Measurements from ENCODE around the gene GNAS-AS1. TPM values are rescaled to one million over a fixed set of nuclear protein-coding genes. Genes with fewer than 3 reads are reported as not detected.

GNAS-AS1 gene
- total RNA-seq, 1 experiment from 2014 or later = 1.6 TPM

DNA sequence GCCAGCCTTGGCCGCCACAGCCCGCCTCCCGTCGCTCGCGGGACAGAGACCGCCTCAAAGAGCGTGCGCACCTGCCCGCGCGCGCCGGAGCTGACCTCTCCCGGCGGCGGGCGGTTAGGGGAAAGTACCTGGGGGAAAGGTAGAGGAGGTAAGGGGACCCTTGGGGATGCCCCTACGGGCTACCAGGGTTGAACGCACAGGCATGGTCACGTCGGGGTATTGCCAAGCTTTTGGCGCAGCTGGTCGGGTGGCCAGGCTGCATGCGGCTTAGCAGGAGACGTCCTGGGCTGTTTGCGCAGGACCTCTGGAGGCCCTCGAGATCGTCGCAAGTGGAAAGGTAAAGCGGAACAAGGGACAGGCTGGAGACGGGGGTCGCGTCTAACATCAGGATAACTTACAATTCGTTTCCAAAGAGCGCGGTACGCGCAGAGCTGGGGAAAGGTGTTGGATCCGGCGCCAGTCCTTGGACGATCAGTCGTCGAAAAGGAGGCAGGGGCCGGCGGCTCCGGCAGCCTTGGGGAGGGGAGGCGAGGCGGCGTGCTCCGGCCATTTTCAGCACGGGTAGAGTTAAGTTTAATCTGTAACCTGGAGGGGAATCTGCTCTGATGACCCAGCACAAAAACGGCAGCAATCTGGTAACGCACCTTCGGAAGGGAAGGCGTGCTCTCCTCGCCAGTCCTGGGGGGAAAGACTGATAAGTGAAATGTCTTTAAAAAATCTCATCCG lies 9.0 kb downstream of the GNAS-AS1 start:
- TF ChIP-seq, protein P1, sequence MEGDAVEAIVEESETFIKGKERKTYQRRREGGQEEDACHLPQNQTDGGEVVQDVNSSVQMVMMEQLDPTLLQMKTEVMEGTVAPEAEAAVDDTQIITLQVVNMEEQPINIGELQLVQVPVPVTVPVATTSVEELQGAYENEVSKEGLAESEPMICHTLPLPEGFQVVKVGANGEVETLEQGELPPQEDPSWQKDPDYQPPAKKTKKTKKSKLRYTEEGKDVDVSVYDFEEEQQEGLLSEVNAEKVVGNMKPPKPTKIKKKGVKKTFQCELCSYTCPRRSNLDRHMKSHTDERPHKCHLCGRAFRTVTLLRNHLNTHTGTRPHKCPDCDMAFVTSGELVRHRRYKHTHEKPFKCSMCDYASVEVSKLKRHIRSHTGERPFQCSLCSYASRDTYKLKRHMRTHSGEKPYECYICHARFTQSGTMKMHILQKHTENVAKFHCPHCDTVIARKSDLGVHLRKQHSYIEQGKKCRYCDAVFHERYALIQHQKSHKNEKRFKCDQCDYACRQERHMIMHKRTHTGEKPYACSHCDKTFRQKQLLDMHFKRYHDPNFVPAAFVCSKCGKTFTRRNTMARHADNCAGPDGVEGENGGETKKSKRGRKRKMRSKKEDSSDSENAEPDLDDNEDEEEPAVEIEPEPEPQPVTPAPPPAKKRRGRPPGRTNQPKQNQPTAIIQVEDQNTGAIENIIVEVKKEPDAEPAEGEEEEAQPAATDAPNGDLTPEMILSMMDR (IDR thresholded peaks at IDR 0.05; ENCODE audit: unreplicated experiment) = no peak
- H3K27me3 Mint-ChIP-seq (ENCODE audit: insufficient read depth, unreplicated experiment) = peaks cover 39% of the 10 kb centered on the region
- no peak overlapping the region for H3K27ac Mint-ChIP-seq (ENCODE audit: low read depth, unreplicated experiment)
- H3K4me1 Mint-ChIP-seq (ENCODE audit: insufficient read depth, unreplicated experiment) = no peaks in the 10 kb centered on the region
- H3K9me3 Mint-ChIP-seq (ENCODE audit: unreplicated experiment) = no peaks in the 10 kb centered on the region
- H3K4me3 Mint-ChIP-seq (ENCODE audit: unreplicated experiment) = no peak overlapping the region
- peaks cover 6% of the 10 kb centered on the region for H3K36me3 Mint-ChIP-seq (ENCODE audit: insufficient read depth, unreplicated experiment)
- DNase-seq (ENCODE audit: unreplicated experiment) = no peak
- ChIA-PET POLR2A (no interaction called here), CTCF (interaction anchor here (0.7 to 1.2 kb wide), 2 partner anchors 9 to 28 kb away, joined by 3 to 4 read pairs; no protein-coding TSS in a partner anchor)
- BruUV-seq (replicated peaks) = no TSS peak
- intact Hi-C loops (cut with micrococcal nuclease) = no loop called here

DNA sequence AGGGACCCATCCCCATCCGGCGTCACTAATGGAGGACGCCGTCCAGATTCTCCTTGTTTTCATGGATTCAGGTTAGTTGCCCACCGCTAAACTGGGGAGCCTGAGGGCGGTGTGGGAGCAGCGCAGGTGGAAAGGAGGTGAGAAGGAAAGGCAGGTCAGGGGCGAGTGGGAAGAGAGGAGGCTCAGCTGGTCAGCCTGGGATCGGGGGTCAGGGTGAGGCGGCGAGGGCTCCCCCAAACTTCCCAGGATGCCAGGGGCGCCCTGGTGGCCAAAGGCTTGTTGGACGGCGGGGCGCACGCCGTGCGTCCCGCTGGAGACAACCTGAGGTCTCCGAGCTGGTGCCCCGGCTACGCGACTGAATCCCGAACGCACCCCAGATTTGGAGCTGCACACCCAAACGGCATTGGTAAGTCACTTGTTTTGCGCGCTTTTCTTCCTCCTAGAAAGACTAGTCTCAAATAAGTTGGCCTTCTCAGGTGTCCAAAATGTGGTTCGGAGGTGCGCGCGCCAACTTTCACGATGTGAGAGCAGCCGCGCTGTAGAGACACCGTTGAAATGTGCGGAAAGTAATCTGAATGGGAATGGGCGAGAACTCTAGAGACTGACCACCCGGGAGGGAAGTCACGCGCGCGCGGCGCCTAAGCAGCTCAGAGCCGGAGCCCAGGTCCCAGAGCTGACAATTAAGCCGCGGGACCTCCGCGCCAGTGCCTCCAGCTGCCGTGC lies 9.7 kb downstream of the GNAS-AS1 start:
- Mint-ChIP-seq H3K9me3 (ENCODE audit: unreplicated experiment) (no peaks in the 10 kb centered on the region), H3K4me1 (ENCODE audit: insufficient read depth, unreplicated experiment) (no peaks in the 10 kb centered on the region), H3K27me3 (ENCODE audit: insufficient read depth, unreplicated experiment) (peaks cover 32% of the 10 kb centered on the region), H3K36me3 (ENCODE audit: insufficient read depth, unreplicated experiment) (peaks cover 2% of the 10 kb centered on the region), H3K4me3 (ENCODE audit: unreplicated experiment) (no peak overlapping the region), H3K27ac (ENCODE audit: low read depth, unreplicated experiment) (no peak overlapping the region)
- ChIA-PET CTCF (interaction anchor here (1.2 to 1.7 kb wide), 2 partner anchors 27 to 29 kb away, joined by 3 read pairs; no protein-coding TSS in a partner anchor), POLR2A (no interaction called here)
- TF ChIP-seq, protein P1 (IDR thresholded peaks at IDR 0.05; ENCODE audit: unreplicated experiment) = no peak
- intact Hi-C loops (cut with micrococcal nuclease) = no loop called here
- BruUV-seq (replicated peaks) = no TSS peak
- no peak for DNase-seq (ENCODE audit: unreplicated experiment)

DNA sequence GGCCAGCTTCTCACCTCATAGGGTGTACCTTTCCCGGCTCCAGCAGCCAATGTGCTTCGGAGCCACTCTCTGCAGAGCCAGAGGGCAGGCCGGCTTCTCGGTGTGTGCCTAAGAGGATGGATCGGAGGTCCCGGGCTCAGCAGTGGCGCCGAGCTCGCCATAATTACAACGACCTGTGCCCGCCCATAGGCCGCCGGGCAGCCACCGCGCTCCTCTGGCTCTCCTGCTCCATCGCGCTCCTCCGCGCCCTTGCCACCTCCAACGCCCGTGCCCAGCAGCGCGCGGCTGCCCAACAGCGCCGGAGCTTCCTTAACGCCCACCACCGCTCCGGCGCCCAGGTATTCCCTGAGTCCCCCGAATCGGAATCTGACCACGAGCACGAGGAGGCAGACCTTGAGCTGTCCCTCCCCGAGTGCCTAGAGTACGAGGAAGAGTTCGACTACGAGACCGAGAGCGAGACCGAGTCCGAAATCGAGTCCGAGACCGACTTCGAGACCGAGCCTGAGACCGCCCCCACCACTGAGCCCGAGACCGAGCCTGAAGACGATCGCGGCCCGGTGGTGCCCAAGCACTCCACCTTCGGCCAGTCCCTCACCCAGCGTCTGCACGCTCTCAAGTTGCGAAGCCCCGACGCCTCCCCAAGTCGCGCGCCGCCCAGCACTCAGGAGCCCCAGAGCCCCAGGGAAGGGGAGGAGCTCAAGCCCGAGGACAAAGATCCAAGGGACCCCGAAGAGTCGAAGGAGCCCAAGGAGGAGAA lies 10.5 kb downstream of the GNAS-AS1 start:
- TF ChIP-seq, protein P1 (IDR thresholded peaks at IDR 0.05; ENCODE audit: unreplicated experiment) = no peak
- DNase-seq (ENCODE audit: unreplicated experiment) = no peak
- Mint-ChIP-seq H3K9me3 (ENCODE audit: unreplicated experiment) (no peaks in the 10 kb centered on the region), H3K36me3 (ENCODE audit: insufficient read depth, unreplicated experiment) (no peaks in the 10 kb centered on the region), H3K27me3 (ENCODE audit: insufficient read depth, unreplicated experiment) (peaks cover 28% of the 10 kb centered on the region), H3K27ac (ENCODE audit: low read depth, unreplicated experiment) (no peak overlapping the region), H3K4me3 (ENCODE audit: unreplicated experiment) (peak overlapping the region; percentile 22), H3K4me1 (ENCODE audit: insufficient read depth, unreplicated experiment) (no peaks in the 10 kb centered on the region)
- BruUV-seq (replicated peaks) = no TSS peak
- intact Hi-C loops (cut with micrococcal nuclease) = loop anchor here (5.0 kb wide), 1 partner anchor 603 kb away; no protein-coding TSS in a partner anchor
- ChIA-PET CTCF (interaction anchor here (0.5 to 2.4 kb wide), 9 partner anchors 8 to 1243 kb away, joined by 3 to 13 read pairs (median 3); no protein-coding TSS in a partner anchor), POLR2A (no interaction called here)

DNA sequence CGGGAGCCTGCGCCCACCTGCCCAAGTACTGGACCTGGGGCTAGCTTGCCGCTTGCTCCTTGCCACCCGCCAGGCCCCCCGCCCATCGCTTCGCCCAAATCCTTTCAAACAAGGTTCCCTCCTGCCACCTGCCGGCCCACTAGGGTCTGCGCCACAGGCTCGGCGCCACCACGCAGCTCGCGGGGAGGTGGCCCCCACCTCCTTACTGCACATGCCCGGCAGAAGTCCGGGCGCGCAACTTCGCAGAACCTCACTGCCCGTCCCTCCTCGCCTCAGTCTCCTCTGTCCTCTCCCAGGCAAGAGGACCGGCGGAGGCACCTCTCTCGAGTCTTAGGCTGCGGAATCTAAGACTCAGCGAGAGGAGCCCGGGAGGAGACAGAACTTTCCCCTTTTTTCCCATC lies 11.2 kb downstream of the GNAS-AS1 start:
- Mint-ChIP-seq H3K4me1 (ENCODE audit: insufficient read depth, unreplicated experiment) (no peaks in the 10 kb centered on the region), H3K27ac (ENCODE audit: low read depth, unreplicated experiment) (no peak overlapping the region), H3K36me3 (ENCODE audit: insufficient read depth, unreplicated experiment) (no peaks in the 10 kb centered on the region), H3K9me3 (ENCODE audit: unreplicated experiment) (no peaks in the 10 kb centered on the region), H3K27me3 (ENCODE audit: insufficient read depth, unreplicated experiment) (peaks cover 28% of the 10 kb centered on the region), H3K4me3 (ENCODE audit: unreplicated experiment) (peak overlapping the region; percentile 22)
- no peak for DNase-seq (ENCODE audit: unreplicated experiment)
- POLR2A ChIA-PET = no interaction called here
- intact Hi-C loops (cut with micrococcal nuclease) = loop anchor here (5.0 kb wide), 1 partner anchor 602 kb away; no protein-coding TSS in a partner anchor
- no TSS peak for BruUV-seq (replicated peaks)
- CTCF ChIA-PET = interaction anchor here (0.5 to 2.4 kb wide), 12 partner anchors 9 to 1243 kb away, joined by 3 to 13 read pairs (median 3); no protein-coding TSS in a partner anchor
- TF ChIP-seq, protein P1 (IDR thresholded peaks at IDR 0.05; ENCODE audit: unreplicated experiment) = peak; percentile 35
